ENCODE measurements around the gene YIF1B.

Gene YIF1B

GRCh38 chr19:38304352-38304865 is 11.3 kb downstream of the YIF1B start:
- H3K4me3 ChIP-seq (ENCODE audit: low read length), result no peak overlapping the region
- no peak for TF ChIP-seq ZNF274 (IDR thresholded peaks at IDR 0.05; ENCODE audit: low read depth, low read length)

- TF ChIP-seq ZNF274 (IDR thresholded peaks at IDR 0.05; ENCODE audit: low read depth, low read length), result no peak
- H3K4me3 ChIP-seq (ENCODE audit: low read length), result no peak within 1 kb of the TSS
Measured at GRCh38 chr19:38303517-38304351, 12.0 kb downstream of the YIF1B start, which contains the start of gene C19orf33. Gene C19orf33 (plus strand): TSS chr19:38304251. CDS start chr19:38304262, 11 bp downstream.

GRCh38 chr19:38298821-38299680 is 16.7 kb downstream of the YIF1B start:
- no peak overlapping the region for H3K4me3 ChIP-seq (ENCODE audit: low read length)
- no peak for TF ChIP-seq ZNF274 (IDR thresholded peaks at IDR 0.05; ENCODE audit: low read depth, low read length)

- no peak overlapping the region for H3K4me3 ChIP-seq (ENCODE audit: low read length)
- TF ChIP-seq ZNF274 (IDR thresholded peaks at IDR 0.05; ENCODE audit: low read depth, low read length), result no peak
Measured at GRCh38 chr19:38294090-38294489, 21.7 kb downstream of the YIF1B start.

GRCh38 chr19:38293281-38293680 is 22.5 kb downstream of the YIF1B start:
- H3K4me3 ChIP-seq (ENCODE audit: low read length), result no peak overlapping the region
- TF ChIP-seq ZNF274 (IDR thresholded peaks at IDR 0.05; ENCODE audit: low read depth, low read length), result no peak

GRCh38 chr19:38291855-38292254 is 23.9 kb downstream of the YIF1B start:
- TF ChIP-seq ZNF274 (IDR thresholded peaks at IDR 0.05; ENCODE audit: low read depth, low read length), result no peak

GRCh38 chr19:38290631-38291147 is 25.1 kb downstream of the YIF1B start:
- no peak overlapping the region for H3K4me3 ChIP-seq (ENCODE audit: low read length)
- no peak for TF ChIP-seq ZNF274 (IDR thresholded peaks at IDR 0.05; ENCODE audit: low read depth, low read length)

More at GRCh38 chr19:38291855-38292254, 23.9 kb downstream of the YIF1B start:
- H3K4me3 ChIP-seq (ENCODE audit: low read length), result no peak overlapping the region

- TF ChIP-seq ZNF274 (IDR thresholded peaks at IDR 0.05; ENCODE audit: low read depth, low read length), result no peak
- H3K4me3 ChIP-seq (ENCODE audit: low read length), result no peak overlapping the region
Measured at GRCh38 chr19:38289955-38290354, 25.8 kb downstream of the YIF1B start.

DNA sequence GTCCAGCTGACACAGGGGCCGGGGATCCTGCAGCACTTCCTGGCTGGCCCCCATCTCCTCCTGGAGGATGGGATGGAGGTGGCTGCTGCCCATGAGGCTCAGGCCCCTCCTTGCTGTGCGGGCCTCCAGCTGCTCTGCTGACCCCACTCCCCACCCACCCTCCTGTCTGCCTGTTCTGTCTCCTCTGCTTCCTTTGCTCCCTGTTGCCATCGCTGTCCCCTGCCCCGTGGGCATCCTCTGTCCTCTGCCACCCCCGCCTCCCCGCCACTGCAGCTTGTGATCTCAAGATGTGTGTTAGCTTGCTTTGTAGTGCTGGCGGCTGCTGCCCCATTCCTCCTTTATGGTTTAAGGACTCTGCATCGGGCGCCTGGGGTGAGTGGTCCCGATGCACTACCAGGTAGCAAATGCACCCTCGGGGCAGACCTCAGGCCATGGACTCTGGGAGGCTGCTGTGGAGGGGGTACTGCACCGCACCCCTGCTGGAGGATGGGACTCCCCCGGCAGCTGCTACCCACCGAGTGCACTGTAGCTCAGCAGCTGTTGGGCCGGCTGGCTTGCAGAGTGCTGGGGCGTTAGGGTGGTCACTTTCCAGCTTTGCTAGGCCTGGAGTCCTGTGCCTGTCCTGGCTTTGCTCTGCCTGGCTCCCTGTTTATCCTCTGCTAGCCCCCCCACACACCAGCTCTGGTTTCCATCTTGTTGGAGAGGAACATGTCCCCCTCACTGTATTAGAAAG is 27.5 kb downstream of the YIF1B start:
- TF ChIP-seq ZNF274 (IDR thresholded peaks at IDR 0.05; ENCODE audit: low read depth, low read length), result no peak
- no peak overlapping the region for H3K4me3 ChIP-seq (ENCODE audit: low read length)

GRCh38 chr19:38287604-38288003 is 28.1 kb downstream of the YIF1B start:
- H3K4me3 ChIP-seq (ENCODE audit: low read length), result no peak overlapping the region
- no peak for TF ChIP-seq ZNF274 (IDR thresholded peaks at IDR 0.05; ENCODE audit: low read depth, low read length)

DNA sequence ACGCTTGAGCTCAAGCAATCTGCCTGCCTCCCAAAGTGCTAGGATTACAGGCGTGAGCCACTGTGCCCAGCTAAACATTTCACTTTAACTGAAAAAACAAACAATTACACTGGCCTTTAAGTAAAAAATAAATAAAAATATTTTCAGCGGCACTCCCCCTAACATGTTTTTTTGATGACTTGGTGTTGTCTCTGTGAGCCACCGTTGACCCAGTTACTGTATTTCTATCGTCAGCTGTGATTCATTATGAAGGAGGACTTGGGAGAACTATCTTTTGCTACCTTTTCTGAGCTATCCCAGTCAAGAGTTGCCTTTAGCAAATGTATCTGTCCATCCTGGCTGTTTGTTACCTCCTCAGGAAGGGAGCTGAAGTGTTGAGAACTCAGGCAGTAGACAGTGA is 30.2 kb downstream of the YIF1B start:
- no peak for TF ChIP-seq ZNF274 (IDR thresholded peaks at IDR 0.05; ENCODE audit: low read depth, low read length)
- H3K4me3 ChIP-seq (ENCODE audit: low read length), result no peak overlapping the region

DNA sequence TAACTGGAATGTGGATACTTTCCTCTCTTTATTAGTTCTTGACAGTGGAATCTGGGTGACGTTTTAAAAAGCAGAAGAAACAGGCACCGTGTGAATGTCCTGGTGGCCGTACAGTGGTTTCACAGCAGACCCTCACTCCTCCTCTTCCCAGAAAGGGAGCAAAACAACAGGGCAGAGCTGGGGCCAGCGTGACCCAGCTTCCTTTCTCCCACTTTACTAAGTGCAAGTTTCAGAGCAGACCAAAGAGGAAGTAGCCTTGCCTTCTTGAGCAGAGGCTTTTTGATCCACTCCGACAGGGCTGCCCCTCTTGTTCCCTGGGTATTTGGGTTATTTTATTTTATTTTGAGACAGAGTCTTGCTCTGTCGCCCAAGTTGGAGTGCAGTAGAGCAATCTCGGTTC is 31.3 kb downstream of the YIF1B start:
- no peak overlapping the region for H3K4me3 ChIP-seq (ENCODE audit: low read length)
- TF ChIP-seq ZNF274 (IDR thresholded peaks at IDR 0.05; ENCODE audit: low read depth, low read length), result no peak

GRCh38 chr19:38283271-38283670 is 32.5 kb downstream of the YIF1B start:
- no peak for TF ChIP-seq ZNF274 (IDR thresholded peaks at IDR 0.05; ENCODE audit: low read depth, low read length)
- H3K4me3 ChIP-seq (ENCODE audit: low read length), result no peak overlapping the region

Data from GM08714 (cell line).